Measurements from ENCODE around the gene IGSF8. TPM values are rescaled to one million over a fixed set of nuclear protein-coding genes. Genes with fewer than 3 reads are reported as not detected.

The IGSF8 gene
- total RNA-seq, 1 donor from 2014 or later = 37.9 TPM

DNA sequence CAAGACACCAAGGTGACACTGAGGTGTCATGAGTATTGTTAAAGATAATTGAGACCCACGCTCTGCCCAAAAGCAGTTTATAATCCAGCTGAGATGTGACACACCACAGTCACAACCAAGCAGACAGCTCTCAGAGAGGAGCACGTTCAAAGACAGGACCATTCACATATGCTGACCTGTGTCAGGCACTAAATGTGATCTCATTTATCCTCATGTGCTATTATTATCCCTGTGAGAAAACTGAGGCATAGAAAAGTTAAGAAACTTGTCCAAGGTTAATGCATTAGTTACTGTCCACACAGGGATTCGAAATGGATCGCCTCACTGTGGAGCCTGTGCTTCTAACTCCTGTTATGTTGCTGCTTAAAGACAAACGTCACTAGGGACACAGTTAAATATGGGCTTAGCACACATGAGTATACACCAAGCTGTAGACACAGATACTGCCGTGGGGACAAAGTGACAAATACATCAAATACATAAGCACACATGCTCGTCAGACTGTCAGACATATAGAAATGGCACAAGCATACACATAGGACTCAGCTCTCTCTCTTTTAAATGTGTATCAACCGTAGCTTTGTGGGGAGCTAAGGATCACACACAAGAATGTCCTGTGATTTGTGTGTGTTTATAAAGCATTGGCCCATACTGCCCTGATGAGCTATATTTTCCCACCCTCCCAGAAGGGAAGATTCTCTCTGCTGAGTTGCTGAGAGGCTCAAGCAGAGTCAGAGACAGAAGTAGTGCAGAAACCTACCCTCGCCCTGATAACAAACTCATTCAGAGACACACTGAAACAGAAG, 3.5 kb upstream of the IGSF8 start:
- Histone ChIP-seq H3K36me3 (no peaks in the 10 kb centered on the region), H3K27me3 (no peaks in the 10 kb centered on the region), H3K9me3 (no peaks in the 10 kb centered on the region), H3K4me1 (peaks cover 17 to 37% of the 10 kb centered on the region in 2 donors), H3K27ac (peak overlapping the region; percentile 50 to 53), H3K4me3 (peak overlapping the region in 1 of 2 donors; percentile 15)
- intact Hi-C loops (cut with DNase I) = loop anchor here (1.0 to 10.0 kb wide), 6 partner anchors 63 to 189 kb away; partner anchors contain the start of gene DCAF8
- TF ChIP-seq, protein P1, sequence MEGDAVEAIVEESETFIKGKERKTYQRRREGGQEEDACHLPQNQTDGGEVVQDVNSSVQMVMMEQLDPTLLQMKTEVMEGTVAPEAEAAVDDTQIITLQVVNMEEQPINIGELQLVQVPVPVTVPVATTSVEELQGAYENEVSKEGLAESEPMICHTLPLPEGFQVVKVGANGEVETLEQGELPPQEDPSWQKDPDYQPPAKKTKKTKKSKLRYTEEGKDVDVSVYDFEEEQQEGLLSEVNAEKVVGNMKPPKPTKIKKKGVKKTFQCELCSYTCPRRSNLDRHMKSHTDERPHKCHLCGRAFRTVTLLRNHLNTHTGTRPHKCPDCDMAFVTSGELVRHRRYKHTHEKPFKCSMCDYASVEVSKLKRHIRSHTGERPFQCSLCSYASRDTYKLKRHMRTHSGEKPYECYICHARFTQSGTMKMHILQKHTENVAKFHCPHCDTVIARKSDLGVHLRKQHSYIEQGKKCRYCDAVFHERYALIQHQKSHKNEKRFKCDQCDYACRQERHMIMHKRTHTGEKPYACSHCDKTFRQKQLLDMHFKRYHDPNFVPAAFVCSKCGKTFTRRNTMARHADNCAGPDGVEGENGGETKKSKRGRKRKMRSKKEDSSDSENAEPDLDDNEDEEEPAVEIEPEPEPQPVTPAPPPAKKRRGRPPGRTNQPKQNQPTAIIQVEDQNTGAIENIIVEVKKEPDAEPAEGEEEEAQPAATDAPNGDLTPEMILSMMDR (IDR thresholded peaks at IDR 0.05) = no peak
- DNase-seq (ENCODE audit: low spot score in 2 of 2) = no peak

DNA sequence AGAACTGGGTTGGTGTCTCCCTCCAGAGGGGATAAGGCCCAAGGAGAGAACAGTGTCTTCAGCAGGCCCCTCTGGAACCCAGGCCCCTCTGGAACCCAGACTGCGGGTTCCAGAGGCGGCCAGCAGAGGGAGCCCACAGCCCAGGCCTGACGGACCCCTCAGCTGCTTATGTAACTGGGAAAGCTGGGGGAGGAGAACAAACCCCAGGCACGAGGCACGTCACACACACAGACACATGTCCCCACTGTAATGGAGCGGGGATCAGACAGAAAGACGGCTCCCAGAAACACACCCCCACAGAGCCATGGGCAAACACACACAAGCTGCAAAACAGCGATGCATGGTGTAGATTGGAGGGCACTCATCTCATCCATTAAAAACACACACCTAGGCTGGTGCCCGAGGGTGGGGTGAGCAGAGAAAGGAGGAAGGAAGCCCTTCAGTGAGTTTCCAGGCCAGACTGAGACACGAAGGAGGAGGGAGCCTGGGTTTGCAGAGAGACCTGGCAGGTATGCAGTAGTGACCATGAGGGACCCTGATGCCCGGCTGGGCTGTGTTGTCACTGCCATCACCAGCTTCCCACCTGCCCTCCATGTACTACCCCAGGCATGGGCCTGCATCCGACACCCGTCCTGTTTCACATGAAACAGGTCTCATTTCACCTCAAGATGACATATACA, 2.8 kb upstream of the IGSF8 start:
- Histone ChIP-seq H3K36me3 (no peaks in the 10 kb centered on the region), H3K4me3 (peak overlapping the region in 1 of 2 donors; percentile 15), H3K9me3 (no peaks in the 10 kb centered on the region), H3K27ac (peak overlapping the region; percentile 93 to 99), H3K4me1 (peaks cover 25 to 45% of the 10 kb centered on the region in 2 donors), H3K27me3 (no peaks in the 10 kb centered on the region)
- DNase-seq (ENCODE audit: low spot score in 2 of 2) = peak; percentile 49 to 91
- intact Hi-C loops (cut with DNase I) = loop anchor here (1.0 to 10.0 kb wide), 6 partner anchors 64 to 190 kb away; partner anchors contain the start of gene DCAF8
- TF ChIP-seq, protein P1 (IDR thresholded peaks at IDR 0.05) = peak; percentile 91 to 99 (median 94)

DNA sequence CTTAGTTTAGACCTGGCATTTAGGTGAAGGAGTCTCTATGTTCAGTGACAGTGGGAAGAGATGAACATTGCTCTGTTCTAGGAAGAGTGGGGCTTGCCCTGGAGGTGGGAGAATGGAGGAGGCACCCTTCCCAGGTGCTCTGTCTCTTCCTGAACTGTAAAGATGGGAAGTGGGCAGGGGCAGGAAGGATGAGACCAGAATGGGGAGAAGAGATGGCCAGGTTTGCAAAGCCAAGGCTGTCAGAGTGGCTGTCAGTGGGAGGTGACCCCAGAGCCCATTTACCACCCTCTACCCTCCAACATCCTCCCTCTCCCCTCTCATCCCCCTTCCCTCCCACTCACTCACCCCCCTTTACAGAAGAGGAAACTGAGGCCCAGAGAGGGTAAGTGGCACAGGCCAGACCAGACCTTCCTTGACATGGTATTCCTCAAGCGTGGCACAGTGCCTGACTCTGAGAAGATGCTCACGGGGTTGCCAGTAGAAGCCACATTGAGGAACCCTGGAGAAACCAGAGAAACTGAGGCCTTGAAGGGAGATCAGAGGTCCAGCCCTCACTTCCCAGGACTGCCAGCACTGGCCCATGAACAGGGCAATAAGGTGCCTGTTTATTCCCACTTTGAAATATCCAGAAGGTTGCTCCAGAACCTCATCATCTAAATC, 1.4 kb upstream of the IGSF8 start:
- H3K4me1 ChIP-seq = peaks cover 30 to 47% of the 10 kb centered on the region in 2 donors
- intact Hi-C loops (cut with DNase I) = loop anchor here (1.0 to 10.0 kb wide), 5 partner anchors 65 to 242 kb away; partner anchors contain the start of genes COPA, DCAF8, NCSTN and PEX19
- no peaks in the 10 kb centered on the region for H3K36me3 ChIP-seq
- H3K27ac ChIP-seq = peak overlapping the region; percentile 93 to 99
- H3K4me3 ChIP-seq = no peak overlapping the region
- TF ChIP-seq, protein P1 (IDR thresholded peaks at IDR 0.05) = no peak
- no peaks in the 10 kb centered on the region for H3K9me3 ChIP-seq
- DNase-seq (ENCODE audit: low spot score in 2 of 2) = no peak
- H3K27me3 ChIP-seq = no peaks in the 10 kb centered on the region

DNA sequence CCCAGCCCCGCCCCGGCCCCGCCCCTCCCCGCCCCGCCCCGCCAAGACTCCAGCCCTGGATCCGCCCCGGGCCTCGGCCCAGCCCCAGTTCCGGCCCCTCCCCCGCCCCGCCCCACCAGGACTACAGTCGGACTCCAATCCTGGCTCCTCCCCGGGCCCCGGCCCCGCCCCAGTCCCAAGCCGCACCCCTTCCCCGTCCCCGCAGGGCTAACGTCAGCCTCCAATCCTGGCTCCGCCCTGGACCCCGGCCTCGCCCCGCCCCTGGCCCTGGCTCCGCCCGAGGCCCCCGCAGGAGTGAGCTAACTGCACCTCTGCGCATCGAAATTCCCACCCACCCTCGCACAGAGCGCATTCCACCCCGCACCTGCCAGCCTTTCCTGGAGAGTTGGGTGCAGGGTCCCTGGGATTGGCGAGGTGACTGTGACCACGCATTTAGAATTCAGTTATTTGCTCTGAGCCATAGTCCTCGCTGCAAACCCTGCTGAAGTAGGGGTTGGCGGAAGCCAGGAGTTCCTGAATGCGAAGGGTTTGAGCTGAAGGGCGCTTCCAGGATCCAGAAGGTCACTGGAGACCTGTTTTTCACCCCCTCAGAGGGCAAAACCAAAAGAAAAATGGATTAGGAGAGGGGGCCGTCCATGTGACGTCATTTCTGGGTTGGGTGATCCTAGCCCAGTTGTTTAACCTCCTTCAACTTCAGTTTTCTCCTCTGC, 588 bp upstream of the IGSF8 start:
- intact Hi-C loops (cut with DNase I) = loop anchor here (1.0 to 5.0 kb wide), 3 partner anchors 13 to 243 kb away; partner anchors contain the start of genes COPA and NCSTN
- H3K4me1 ChIP-seq = peaks cover 26 to 40% of the 10 kb centered on the region in 2 donors
- H3K4me3 ChIP-seq = peak overlapping the region; percentile 69 to 85
- peaks cover 6 to 8% of the 10 kb centered on the region in 2 donors for H3K36me3 ChIP-seq
- no peaks in the 10 kb centered on the region for H3K9me3 ChIP-seq
- H3K27ac ChIP-seq = peak overlapping the region; percentile 93 to 99
- DNase-seq (ENCODE audit: low spot score in 2 of 2) = peak; percentile 89 to 99
- H3K27me3 ChIP-seq = no peaks in the 10 kb centered on the region
- TF ChIP-seq, protein P1 (IDR thresholded peaks at IDR 0.05) = no peak

Measured in ascending aorta (tissue), 2 donors.